SK-N-SH (cell line): ENCODE data around the gene ITGB5. TPM values are rescaled to one million over a fixed set of nuclear protein-coding genes. Genes with fewer than 3 reads are reported as not detected.

ENCODE experiments used
- CTCF ChIA-PET: fragments of 300-600, 350-600 bp; formaldehyde crosslinking; extraction: SDS; loops from one replicate; lab custom pipeline; 2021; lab: Yijun Ruan, JAX
- POLR2A ChIA-PET: fragments of 350-600 bp; sonication (Branson Sonifier 250); formaldehyde crosslinking; extraction: SDS; loops from one replicate; lab custom pipeline; 2020; ENCODE audit warnings: antibody characterized with exemption, inconsistent platforms; lab: Yijun Ruan, JAX
- DNase-seq: peaks from one replicate; pipeline ENCODE4 v3.0.0; 2012
- H2AFZ ChIP-seq: fragments of 200-600 bp; sonication (generic); 2 replicates; pipeline ENCODE4 v1.8.1; 2016; ENCODE audit warnings: antibody characterized with exemption, mild to moderate bottlenecking, low read depth
- H3F3A ChIP-seq: fragments of 200-600 bp; sonication (generic); replicated peaks from 2 replicates; pipeline ENCODE3; 2016; ENCODE audit warnings: antibody characterized with exemption, mild to moderate bottlenecking; ENCODE audit not compliant: insufficient read depth
- H3K27ac ChIP-seq, 2 experiments: fragments of 200-500 bp in 1 of 2; fragments of 200-600 bp in 1 of 2; sonication (Bioruptor generic) in 1 of 2; sonication (generic), shearing (Covaris generic) in 1 of 2; 2 replicates each; pipeline versions ENCODE4 v1.5.1 to v1.6.1; 2014 to 2016; ENCODE audit warnings: low read depth in 2 of 2, inconsistent platforms in 1 of 2, low read length in 1 of 2, mild to moderate bottlenecking in 1 of 2, mixed read lengths in 1 of 2
- H3K27me3 ChIP-seq: fragments of 200-600 bp; sonication (generic), shearing (Covaris generic); 2 replicates; pipeline ENCODE4 v1.6.1; 2016; ENCODE audit warnings: mixed run types; ENCODE audit not compliant: insufficient read depth
- H3K36me3 ChIP-seq, 2 experiments: fragments of 200-500 bp in 1 of 2; fragments of 200-600 bp in 1 of 2; sonication (Bioruptor generic) in 1 of 2; sonication (generic) in 1 of 2; replicated peaks in 1 of 2; 2 replicates each; pipeline versions ENCODE3 to v1.5.1; 2014 to 2016; ENCODE audit warnings: low read length in 1 of 2, mild to moderate bottlenecking in 1 of 2; ENCODE audit not compliant: insufficient read depth in 2 of 2, control insufficient read depth in 1 of 2
- H3K4me1 ChIP-seq, 2 experiments: fragments of 200-500 bp in 1 of 2; fragments of 200-600 bp in 1 of 2; sonication (Bioruptor generic) in 1 of 2; sonication (generic), shearing (Covaris generic) in 1 of 2; 2 replicates each; pipeline versions ENCODE4 v1.5.1 to v1.6.1; 2014 to 2016; ENCODE audit warnings: low read depth in 1 of 2, low read length in 1 of 2, mixed run types in 1 of 2; ENCODE audit not compliant: insufficient read depth in 2 of 2, control insufficient read depth in 1 of 2
- H3K4me2 ChIP-seq: fragments of 200-600 bp; sonication (generic), shearing (Covaris generic); 2 replicates; pipeline ENCODE4 v1.6.1; 2017; ENCODE audit warnings: mixed run types
- H3K4me3 ChIP-seq, 2 experiments: fragments of 200-500 bp in 1 of 2; fragments of 200-600 bp in 1 of 2; sonication (Bioruptor generic) in 1 of 2; sonication (generic), shearing (Covaris generic) in 1 of 2; 2 replicates each; pipeline versions ENCODE4 v1.5.1 to v1.8.1; 2014 to 2016; ENCODE audit warnings: low read depth in 2 of 2, inconsistent platforms in 1 of 2, low read length in 1 of 2, mild to moderate bottlenecking in 1 of 2, mixed read lengths in 1 of 2, moderate library complexity in 1 of 2
- H3K79me2 ChIP-seq: fragments of 200-600 bp; sonication (generic); 2 replicates; pipeline ENCODE4 v1.8.1; 2017; ENCODE audit warnings: mild to moderate bottlenecking; ENCODE audit not compliant: insufficient read depth
- H3K9ac ChIP-seq: fragments of 200-600 bp; sonication (generic); 2 replicates; pipeline ENCODE4 v1.6.1; 2017; ENCODE audit warnings: mixed run types
- H3K9me2 ChIP-seq: fragments of 200-600 bp; sonication (generic); 2 replicates; pipeline ENCODE4 v1.6.1; 2017; ENCODE audit warnings: mixed run types
- H3K9me3 ChIP-seq: fragments of 200-600 bp; sonication (generic); 2 replicates; pipeline ENCODE4 v1.6.1; 2017; ENCODE audit warnings: mixed run types, mild to moderate bottlenecking, moderate library complexity
- H4K20me1 ChIP-seq: fragments of 200-600 bp; sonication (generic); 2 replicates; pipeline ENCODE4 v1.6.1; 2017; ENCODE audit warnings: mild to moderate bottlenecking, mixed run types; ENCODE audit not compliant: insufficient read depth
- CHD2 ChIP-seq: fragments of 150-350 bp; IDR thresholded peaks from 2 replicates; pipeline ENCODE4 v1.6.1; 2018; ENCODE audit warnings: low read length; ENCODE audit not compliant: partially characterized antibody
- ELF1 ChIP-seq: IDR thresholded peaks from 2 replicates; pipeline ENCODE4 v1.4.0; 2012
- EP300 ChIP-seq, 2 experiments: IDR thresholded peaks; 2 replicates each; pipeline versions ENCODE4 v1.4.0 to v1.6.1; 2012; ENCODE audit warnings: borderline replicate concordance in 1 of 2, low read depth in 1 of 2, low read length in 1 of 2
- EZH2phosphoT487 ChIP-seq: fragments of 200-600 bp; sonication (generic); IDR thresholded peaks from 2 replicates; pipeline ENCODE4 v1.6.1; 2017; ENCODE audit warnings: low read depth, mixed run types, mild to moderate bottlenecking, antibody characterized with exemption, moderate library complexity, borderline replicate concordance
- FOSL2 ChIP-seq: IDR thresholded peaks from 2 replicates; pipeline ENCODE4 v1.4.0; 2012; ENCODE audit warnings: low read depth, mild to moderate bottlenecking, moderate library complexity, borderline replicate concordance
- FOXJ3 ChIP-seq: sonication (generic); formaldehyde crosslinking; IDR thresholded peaks from 2 replicates; pipeline ENCODE4 v1.5.1; 2020; ENCODE audit warnings: mild to moderate bottlenecking, missing genetic modification reagents
- GATA2 ChIP-seq: sonication (generic); formaldehyde crosslinking; IDR thresholded peaks from 2 replicates; pipeline ENCODE4 v1.5.0; 2020; ENCODE audit warnings: mild to moderate bottlenecking, missing genetic modification reagents
- JUND ChIP-seq: IDR thresholded peaks from 2 replicates; pipeline ENCODE4 v1.4.0; 2012
- MEF2A ChIP-seq: IDR thresholded peaks from 2 replicates; pipeline ENCODE4 v1.4.0; 2012; ENCODE audit warnings: low read depth, borderline replicate concordance
- NFIC ChIP-seq: IDR thresholded peaks from 2 replicates; pipeline ENCODE4 v1.4.0; 2012; ENCODE audit warnings: borderline replicate concordance
- POLR2AphosphoS5 ChIP-seq: IDR thresholded peaks from 2 replicates; pipeline ENCODE4 v1.6.1; 2012; ENCODE audit warnings: low read depth, low read length
- RAD21 ChIP-seq: IDR thresholded peaks from 2 replicates; pipeline ENCODE4 v1.6.1; 2012; ENCODE audit warnings: mild to moderate bottlenecking, low read length
- RCOR1 ChIP-seq: fragments of 150-350 bp; IDR thresholded peaks from 2 replicates; pipeline ENCODE4 v1.6.1; 2017; ENCODE audit warnings: antibody characterized with exemption, low read length
- RXRA ChIP-seq: IDR thresholded peaks from 2 replicates; pipeline ENCODE4 v1.4.0; 2012; ENCODE audit warnings: low read depth, mild to moderate bottlenecking, borderline replicate concordance
- SIN3A ChIP-seq: IDR thresholded peaks from 2 replicates; pipeline ENCODE4 v1.6.1; 2012; ENCODE audit warnings: low read depth, mild to moderate bottlenecking, low read length, moderate library complexity, borderline replicate concordance
- TAF1 ChIP-seq: IDR thresholded peaks from 2 replicates; pipeline ENCODE4 v1.6.1; 2012; ENCODE audit warnings: low read depth, mild to moderate bottlenecking, low read length, moderate library complexity, borderline replicate concordance
- WGBS: methylation state at CpG from one replicate; pipeline ENCODE4 v1.1.6; 2017; ENCODE audit warnings: low lambda C conversion rate; 5-methylcytosine and 5-hydroxymethylcytosine counted together
- polyA plus RNA-seq, 3 experiments: library from polyadenylated mRNA; depleted of rRNA; stranded (reverse); fragments of >200 nt; gene quantifications; 2 replicates each; pipeline ENCODE4 v1.2.3, GENCODE V29; 2012
- TF ChIP-seq, protein P1 (sequence below): fragments of 200-600 bp; sonication (generic); IDR thresholded peaks from 2 replicates; pipeline ENCODE4 v1.6.1; 2017; ENCODE audit warnings: antibody characterized with exemption, mild to moderate bottlenecking, moderate library complexity
- TF ChIP-seq, protein P2 (sequence below): IDR thresholded peaks from 2 replicates; pipeline ENCODE4 v1.4.0; 2012; ENCODE audit warnings: low read depth
- TF ChIP-seq, protein P3 (sequence below): IDR thresholded peaks from 2 replicates; pipeline ENCODE4 v1.6.1; 2012; ENCODE audit warnings: mild to moderate bottlenecking, low read depth, low read length, moderate library complexity

Gene ITGB5
- polyA plus RNA-seq, 1 of the 3 experiments (the other 2 are of a cell fraction), result 481 TPM

DNA sequence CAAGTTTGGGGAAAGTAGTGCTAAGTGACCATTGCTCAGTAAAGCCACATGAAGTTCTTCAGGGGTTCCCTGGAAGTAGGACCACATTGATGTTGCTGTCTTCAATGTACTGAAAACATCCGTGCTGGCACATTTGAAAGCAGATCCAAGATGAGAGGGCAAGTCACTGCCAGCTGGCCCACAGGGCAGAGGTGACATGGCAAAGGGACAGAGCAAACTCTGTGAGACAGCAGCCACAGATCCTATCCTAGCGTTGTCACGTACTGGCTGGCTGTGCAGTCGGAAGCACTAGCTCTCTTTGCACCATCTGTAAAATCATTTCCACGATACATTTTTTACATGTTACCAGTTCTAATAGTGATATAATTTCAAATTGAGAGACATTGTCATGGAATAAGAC is 33.6 kb upstream of the ITGB5 start:
- no peaks in the 10 kb centered on the region for H3K27me3 ChIP-seq
- no peak overlapping the region for H3K4me3 ChIP-seq
- H4K20me1 ChIP-seq, result no peaks in the 10 kb centered on the region
- ChIA-PET CTCF (interaction anchor here (1.1 to 5.0 kb wide), 3 partner anchors 16 to 160 kb away, joined by 3 to 31 read pairs (median 10); no protein-coding TSS in a partner anchor), POLR2A (no interaction called here)
- TF ChIP-seq FOXJ3 (CRISPR knock-in tag) (no peak), CHD2 (no peak), NFIC (no peak), SIN3A (no peak), EZH2phosphoT487 (no peak), EP300 (IDR thresholded peaks at IDR 0.05; ENCODE audit: borderline replicate concordance in 1 of 2, low read depth in 1 of 2, low read length in 1 of 2) (no peak), JUND (no peak), RCOR1 (no peak), RXRA (no peak), ELF1 (no peak), GATA2 (no peak), MEF2A (no peak), POLR2AphosphoS5 (no peak), TAF1 (no peak), RAD21 (no peak), FOSL2 (no peak)
- TF ChIP-seq, protein P1, sequence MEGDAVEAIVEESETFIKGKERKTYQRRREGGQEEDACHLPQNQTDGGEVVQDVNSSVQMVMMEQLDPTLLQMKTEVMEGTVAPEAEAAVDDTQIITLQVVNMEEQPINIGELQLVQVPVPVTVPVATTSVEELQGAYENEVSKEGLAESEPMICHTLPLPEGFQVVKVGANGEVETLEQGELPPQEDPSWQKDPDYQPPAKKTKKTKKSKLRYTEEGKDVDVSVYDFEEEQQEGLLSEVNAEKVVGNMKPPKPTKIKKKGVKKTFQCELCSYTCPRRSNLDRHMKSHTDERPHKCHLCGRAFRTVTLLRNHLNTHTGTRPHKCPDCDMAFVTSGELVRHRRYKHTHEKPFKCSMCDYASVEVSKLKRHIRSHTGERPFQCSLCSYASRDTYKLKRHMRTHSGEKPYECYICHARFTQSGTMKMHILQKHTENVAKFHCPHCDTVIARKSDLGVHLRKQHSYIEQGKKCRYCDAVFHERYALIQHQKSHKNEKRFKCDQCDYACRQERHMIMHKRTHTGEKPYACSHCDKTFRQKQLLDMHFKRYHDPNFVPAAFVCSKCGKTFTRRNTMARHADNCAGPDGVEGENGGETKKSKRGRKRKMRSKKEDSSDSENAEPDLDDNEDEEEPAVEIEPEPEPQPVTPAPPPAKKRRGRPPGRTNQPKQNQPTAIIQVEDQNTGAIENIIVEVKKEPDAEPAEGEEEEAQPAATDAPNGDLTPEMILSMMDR, result no peak
- TF ChIP-seq, protein P2, sequence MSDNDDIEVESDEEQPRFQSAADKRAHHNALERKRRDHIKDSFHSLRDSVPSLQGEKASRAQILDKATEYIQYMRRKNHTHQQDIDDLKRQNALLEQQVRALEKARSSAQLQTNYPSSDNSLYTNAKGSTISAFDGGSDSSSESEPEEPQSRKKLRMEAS, result no peak
- TF ChIP-seq, protein P3, sequence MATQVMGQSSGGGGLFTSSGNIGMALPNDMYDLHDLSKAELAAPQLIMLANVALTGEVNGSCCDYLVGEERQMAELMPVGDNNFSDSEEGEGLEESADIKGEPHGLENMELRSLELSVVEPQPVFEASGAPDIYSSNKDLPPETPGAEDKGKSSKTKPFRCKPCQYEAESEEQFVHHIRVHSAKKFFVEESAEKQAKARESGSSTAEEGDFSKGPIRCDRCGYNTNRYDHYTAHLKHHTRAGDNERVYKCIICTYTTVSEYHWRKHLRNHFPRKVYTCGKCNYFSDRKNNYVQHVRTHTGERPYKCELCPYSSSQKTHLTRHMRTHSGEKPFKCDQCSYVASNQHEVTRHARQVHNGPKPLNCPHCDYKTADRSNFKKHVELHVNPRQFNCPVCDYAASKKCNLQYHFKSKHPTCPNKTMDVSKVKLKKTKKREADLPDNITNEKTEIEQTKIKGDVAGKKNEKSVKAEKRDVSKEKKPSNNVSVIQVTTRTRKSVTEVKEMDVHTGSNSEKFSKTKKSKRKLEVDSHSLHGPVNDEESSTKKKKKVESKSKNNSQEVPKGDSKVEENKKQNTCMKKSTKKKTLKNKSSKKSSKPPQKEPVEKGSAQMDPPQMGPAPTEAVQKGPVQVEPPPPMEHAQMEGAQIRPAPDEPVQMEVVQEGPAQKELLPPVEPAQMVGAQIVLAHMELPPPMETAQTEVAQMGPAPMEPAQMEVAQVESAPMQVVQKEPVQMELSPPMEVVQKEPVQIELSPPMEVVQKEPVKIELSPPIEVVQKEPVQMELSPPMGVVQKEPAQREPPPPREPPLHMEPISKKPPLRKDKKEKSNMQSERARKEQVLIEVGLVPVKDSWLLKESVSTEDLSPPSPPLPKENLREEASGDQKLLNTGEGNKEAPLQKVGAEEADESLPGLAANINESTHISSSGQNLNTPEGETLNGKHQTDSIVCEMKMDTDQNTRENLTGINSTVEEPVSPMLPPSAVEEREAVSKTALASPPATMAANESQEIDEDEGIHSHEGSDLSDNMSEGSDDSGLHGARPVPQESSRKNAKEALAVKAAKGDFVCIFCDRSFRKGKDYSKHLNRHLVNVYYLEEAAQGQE, result no peak
- H3K36me3 ChIP-seq, result no peaks in the 10 kb centered on the region
- WGBS, result over 99% methylated on average over 5 of the region's 5 CpGs
- no peak for DNase-seq
- H3K4me2 ChIP-seq, result no peak overlapping the region
- no peaks in the 10 kb centered on the region for H3F3A ChIP-seq
- H3K4me1 ChIP-seq, result peaks cover 0 to 29% of the 10 kb centered on the region in 2 experiments; a peak in 2 of 4 replicates
- no peaks in the 10 kb centered on the region for H3K9me3 ChIP-seq
- no peak overlapping the region for H3K9ac ChIP-seq
- H3K27ac ChIP-seq, result no peak overlapping the region
- no peak overlapping the region; the same call in 1 of the 2 replicates for H2AFZ ChIP-seq
- H3K79me2 ChIP-seq, result no peaks in the 10 kb centered on the region
- no peaks in the 10 kb centered on the region for H3K9me2 ChIP-seq
